Hippocampal formation (tissue), 2 donors: ENCODE data around the gene PEX5.

Experiments
- DNase-seq, 2 donors: peaks; one replicate each; lab custom pipeline; 2025; lab: John Stamatoyannopoulos, UW

Gene PEX5

GRCh38 chr12:7189398-7190267 is at the start of gene PEX5:
TSS of gene PEX5 (plus strand) at chr12:7189686. CDS start at chr12:7190378, 692 bp downstream.
- peak; percentile 86 to 93 for DNase-seq

GRCh38 chr12:7141351-7142005 is 48.0 kb upstream of the PEX5 start:
- DNase-seq = no peak

- DNase-seq = peak in 1 of 2 donors; percentile 7
Measured at GRCh38 chr12:7142056-7142644, 47.3 kb upstream of the PEX5 start.

GRCh38 chr12:7142809-7143465 is 46.5 kb upstream of the PEX5 start:
- DNase-seq = no peak

GRCh38 chr12:7143564-7143963 is 45.9 kb upstream of the PEX5 start:
- no peak for DNase-seq

GRCh38 chr12:7144414-7145120 is 44.9 kb upstream of the PEX5 start:
- DNase-seq = peak in 1 of 2 donors; percentile 27

GRCh38 chr12:7145671-7146070 is 43.8 kb upstream of the PEX5 start:
- no peak for DNase-seq

- DNase-seq = no peak
Measured at GRCh38 chr12:7146228-7146627, 43.3 kb upstream of the PEX5 start.

GRCh38 chr12:7146906-7147305 is 42.6 kb upstream of the PEX5 start:
- DNase-seq = no peak

GRCh38 chr12:7150356-7150755 is 39.1 kb upstream of the PEX5 start:
- DNase-seq = no peak

- no peak for DNase-seq
Measured at GRCh38 chr12:7150841-7151240, 38.6 kb upstream of the PEX5 start.

GRCh38 chr12:7151532-7151931 is 38.0 kb upstream of the PEX5 start:
- DNase-seq = no peak

GRCh38 chr12:7152818-7153217 is 36.7 kb upstream of the PEX5 start:
- DNase-seq = no peak

- no peak for DNase-seq
Measured at GRCh38 chr12:7154042-7154441, 35.4 kb upstream of the PEX5 start.

GRCh38 chr12:7154901-7155470 is 34.5 kb upstream of the PEX5 start:
- DNase-seq = no peak

- DNase-seq = no peak
Measured at GRCh38 chr12:7155471-7156034, 33.9 kb upstream of the PEX5 start.

GRCh38 chr12:7156259-7157197 is 33.0 kb upstream of the PEX5 start:
- DNase-seq = no peak

GRCh38 chr12:7157391-7157790 is 32.1 kb upstream of the PEX5 start:
- no peak for DNase-seq

- no peak for DNase-seq
Measured at GRCh38 chr12:7158781-7159609, 30.5 kb upstream of the PEX5 start.
